ENCODE data around the gene SLC6A4. TPM values are rescaled to one million over a fixed set of nuclear protein-coding genes. Genes with fewer than 3 reads are reported as not detected.

Gene SLC6A4
- polyA plus RNA-seq, 1 experiment: not detected

DNA sequence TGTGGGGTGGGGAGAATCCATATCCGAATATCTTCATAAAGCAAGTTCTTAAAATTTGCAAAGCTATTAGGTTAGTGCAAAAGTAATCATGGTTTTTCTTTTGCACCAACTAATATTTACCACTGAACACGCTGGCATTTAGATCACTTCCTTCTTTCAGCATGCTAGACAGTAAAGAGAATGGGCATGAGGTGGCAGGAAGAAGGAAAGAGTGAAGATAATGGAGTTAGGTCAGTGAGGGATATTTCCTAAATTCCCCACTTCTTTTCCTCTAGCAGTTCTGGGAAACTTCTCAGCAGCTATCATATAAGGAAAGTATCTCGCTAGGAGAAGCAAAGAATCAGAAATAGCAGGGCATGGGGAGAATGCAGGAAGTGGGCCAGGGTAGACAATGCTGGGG lies 39.0 kb downstream of the SLC6A4 start:
- TF ChIP-seq, protein P1, sequence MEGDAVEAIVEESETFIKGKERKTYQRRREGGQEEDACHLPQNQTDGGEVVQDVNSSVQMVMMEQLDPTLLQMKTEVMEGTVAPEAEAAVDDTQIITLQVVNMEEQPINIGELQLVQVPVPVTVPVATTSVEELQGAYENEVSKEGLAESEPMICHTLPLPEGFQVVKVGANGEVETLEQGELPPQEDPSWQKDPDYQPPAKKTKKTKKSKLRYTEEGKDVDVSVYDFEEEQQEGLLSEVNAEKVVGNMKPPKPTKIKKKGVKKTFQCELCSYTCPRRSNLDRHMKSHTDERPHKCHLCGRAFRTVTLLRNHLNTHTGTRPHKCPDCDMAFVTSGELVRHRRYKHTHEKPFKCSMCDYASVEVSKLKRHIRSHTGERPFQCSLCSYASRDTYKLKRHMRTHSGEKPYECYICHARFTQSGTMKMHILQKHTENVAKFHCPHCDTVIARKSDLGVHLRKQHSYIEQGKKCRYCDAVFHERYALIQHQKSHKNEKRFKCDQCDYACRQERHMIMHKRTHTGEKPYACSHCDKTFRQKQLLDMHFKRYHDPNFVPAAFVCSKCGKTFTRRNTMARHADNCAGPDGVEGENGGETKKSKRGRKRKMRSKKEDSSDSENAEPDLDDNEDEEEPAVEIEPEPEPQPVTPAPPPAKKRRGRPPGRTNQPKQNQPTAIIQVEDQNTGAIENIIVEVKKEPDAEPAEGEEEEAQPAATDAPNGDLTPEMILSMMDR (IDR thresholded peaks at IDR 0.05; ENCODE audit: insufficient read depth, low read depth, low read length): no peak
- POLR2A ChIA-PET: no interaction called here
- Histone ChIP-seq H3K36me3 (ENCODE audit: control insufficient read depth, insufficient read depth, low read length) (no peaks in the 10 kb centered on the region), H3K4me3 (ENCODE audit: low read depth, low read length) (no peak overlapping the region), H3K27me3 (ENCODE audit: control insufficient read depth, insufficient read depth, low read length) (no peaks in the 10 kb centered on the region)
- CTCF ChIA-PET: no interaction called here
- DNase-seq (ENCODE audit: low read depth): no peak

GRCh38 chr17:30191072-30191471 lies 44.4 kb downstream of the SLC6A4 start:
- Histone ChIP-seq H3K4me3 (ENCODE audit: low read depth, low read length) (no peak overlapping the region), H3K27me3 (ENCODE audit: control insufficient read depth, insufficient read depth, low read length) (no peaks in the 10 kb centered on the region), H3K36me3 (ENCODE audit: control insufficient read depth, insufficient read depth, low read length) (no peaks in the 10 kb centered on the region)
- POLR2A ChIA-PET: no interaction called here
- DNase-seq (ENCODE audit: low read depth): no peak
- TF ChIP-seq, protein P1 (IDR thresholded peaks at IDR 0.05; ENCODE audit: insufficient read depth, low read depth, low read length): no peak
- CTCF ChIA-PET: interaction anchor here (0.8 to 1.4 kb wide), 2 partner anchors 15 to 65 kb away, joined by 3 to 4 read pairs; no protein-coding TSS in a partner anchor

DNA sequence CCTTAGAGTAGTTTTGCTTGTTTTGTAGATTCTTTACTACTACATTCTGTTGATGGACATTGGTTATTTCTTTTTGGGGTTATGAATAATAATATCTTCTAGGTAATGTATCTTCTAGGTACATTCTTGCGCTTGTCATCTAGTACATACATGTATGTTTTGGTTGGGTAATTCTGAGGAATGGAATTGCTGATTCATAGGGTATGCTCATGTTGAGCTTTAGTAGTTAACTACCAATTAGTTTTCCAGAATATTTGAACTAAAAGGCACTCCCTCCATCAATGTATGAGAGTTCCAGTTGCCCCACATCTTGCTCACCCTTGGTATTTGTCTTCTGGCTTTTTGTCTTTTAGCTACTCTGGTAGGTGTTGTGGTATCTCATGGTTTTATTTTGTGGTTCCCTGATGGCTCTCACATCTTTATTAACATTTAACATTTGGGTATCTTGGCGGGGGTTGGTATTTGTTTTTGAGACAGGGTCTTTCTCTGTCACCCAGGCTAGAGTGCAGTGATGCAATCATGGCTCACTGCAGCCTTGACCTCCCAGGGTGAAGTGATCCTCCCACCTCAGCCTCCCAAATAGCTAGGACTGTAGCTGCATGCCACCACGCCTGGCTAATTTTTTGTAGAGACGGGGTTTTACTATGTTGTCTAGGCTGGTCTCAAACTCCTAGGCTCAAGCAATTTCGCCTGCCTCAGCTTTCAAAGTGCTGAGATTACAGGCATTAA lies 47.1 kb downstream of the SLC6A4 start:
- H3K4me3 ChIP-seq (ENCODE audit: low read depth, low read length): no peak overlapping the region
- ChIA-PET CTCF (interaction anchor here (0.6 kb wide), 1 partner anchor 232 kb away, joined by 3 read pairs; no protein-coding TSS in a partner anchor), POLR2A (no interaction called here)
- H3K27me3 ChIP-seq (ENCODE audit: control insufficient read depth, insufficient read depth, low read length): no peaks in the 10 kb centered on the region
- TF ChIP-seq, protein P1 (IDR thresholded peaks at IDR 0.05; ENCODE audit: insufficient read depth, low read depth, low read length): no peak
- peaks cover 5% of the 10 kb centered on the region for H3K36me3 ChIP-seq (ENCODE audit: control insufficient read depth, insufficient read depth, low read length)
- DNase-seq (ENCODE audit: low read depth): no peak

DNA sequence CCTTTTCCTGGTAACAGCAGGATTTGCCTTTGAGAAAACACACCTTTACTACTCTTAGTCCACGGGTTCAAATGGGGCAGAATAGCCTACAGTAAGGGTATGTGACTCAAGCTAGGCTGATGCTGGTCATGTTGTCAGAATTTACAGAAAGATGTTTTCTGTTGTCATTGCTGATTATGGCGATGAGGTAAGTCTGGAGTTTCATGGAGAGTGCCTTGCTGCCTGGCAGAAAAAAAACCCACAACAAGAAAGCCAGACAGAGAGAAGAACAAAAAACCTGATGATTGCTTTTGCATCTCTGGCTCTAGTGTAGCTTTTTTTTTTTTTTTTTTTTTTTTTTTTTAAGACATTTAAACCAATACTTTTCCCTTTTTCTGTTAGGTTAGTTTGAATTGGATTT lies 47.9 kb downstream of the SLC6A4 start:
- POLR2A ChIA-PET: no interaction called here
- no peak overlapping the region for H3K4me3 ChIP-seq (ENCODE audit: low read depth, low read length)
- H3K36me3 ChIP-seq (ENCODE audit: control insufficient read depth, insufficient read depth, low read length): peaks cover 5% of the 10 kb centered on the region
- DNase-seq (ENCODE audit: low read depth): no peak
- TF ChIP-seq, protein P1 (IDR thresholded peaks at IDR 0.05; ENCODE audit: insufficient read depth, low read depth, low read length): no peak
- CTCF ChIA-PET: interaction anchor here (0.6 kb wide), 1 partner anchor 233 kb away, joined by 3 read pairs; no protein-coding TSS in a partner anchor
- H3K27me3 ChIP-seq (ENCODE audit: control insufficient read depth, insufficient read depth, low read length): no peaks in the 10 kb centered on the region

- CTCF ChIA-PET: no interaction called here
- POLR2A ChIA-PET: no interaction called here
- Histone ChIP-seq H3K4me3 (ENCODE audit: low read depth, low read length) (no peak overlapping the region), H3K36me3 (ENCODE audit: control insufficient read depth, insufficient read depth, low read length) (peaks cover 6% of the 10 kb centered on the region), H3K27me3 (ENCODE audit: control insufficient read depth, insufficient read depth, low read length) (no peaks in the 10 kb centered on the region)
- TF ChIP-seq, protein P1 (IDR thresholded peaks at IDR 0.05; ENCODE audit: insufficient read depth, low read depth, low read length): no peak
- no peak for DNase-seq (ENCODE audit: low read depth)
These were observed 48.7 kb downstream of the SLC6A4 start for GRCh38 chr17:30186761-30187160.
